ENCODE data around the gene ABCB8. TPM values are rescaled to one million over a fixed set of nuclear protein-coding genes. Genes with fewer than 3 reads are reported as not detected.

ABCB8 gene
- total and polyA plus RNA-seq, 2 donors (not counting 3 experiments of a cell fraction or from before 2014, with no cell fraction given), result 38.0 to 46.3 TPM

DNA sequence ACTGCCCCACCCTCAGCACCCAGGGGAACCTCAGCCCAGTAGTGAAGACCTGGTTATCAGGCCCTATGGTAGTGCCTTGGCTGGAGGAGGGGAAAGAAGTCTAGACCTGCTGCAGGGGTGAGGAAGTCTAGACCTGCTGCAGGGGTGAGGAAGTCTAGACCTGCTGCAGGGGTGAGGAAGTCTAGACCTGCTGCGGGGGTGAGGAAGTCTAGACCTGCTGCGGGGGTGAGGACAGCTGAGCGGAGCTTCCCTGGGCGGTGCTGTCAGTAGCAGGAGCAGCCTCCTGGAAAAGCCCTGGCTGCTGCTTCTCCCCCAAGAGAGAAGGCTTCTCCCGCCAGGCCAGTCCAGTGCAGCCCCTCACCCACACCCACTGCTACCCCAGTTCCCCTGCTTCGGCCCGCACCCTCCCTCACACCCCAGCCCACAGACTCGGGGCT, 31.2 kb upstream of the ABCB8 start:
- Histone ChIP-seq H3K9me1 (replicated peaks; ENCODE audit: control insufficient read depth, extremely low read depth, insufficient read depth, low read length) (no peaks in the 10 kb centered on the region), H4K20me1 (replicated peaks; ENCODE audit: control insufficient read depth, extremely low read depth, insufficient read depth, low read length) (no peaks in the 10 kb centered on the region), H3K4me3 (replicated peaks in 1 of 3; ENCODE audit: insufficient read depth in 1 of 3, low read depth in 1 of 3, low read length in 3 of 3) (no peak overlapping the region), H3K79me2 (ENCODE audit: control insufficient read depth, insufficient read depth, low read length) (peaks cover 7% of the 10 kb centered on the region), H3K9me3 (replicated peaks; ENCODE audit: control insufficient read depth, insufficient read depth, low read length) (no peaks in the 10 kb centered on the region), H3K4me2 (ENCODE audit: insufficient read depth, low read length) (no peak overlapping the region), H3K4me1 (ENCODE audit: control insufficient read depth, extremely low read depth, insufficient read depth, low read length) (peaks cover 27% of the 10 kb centered on the region), H2AFZ (ENCODE audit: low read depth, low read length) (no peak overlapping the region), H3K9ac (replicated peaks; ENCODE audit: extremely low read depth, insufficient read depth, low read length) (no peak overlapping the region), H3K27ac (ENCODE audit: insufficient read depth, low read depth, low read length) (no peak overlapping the region), H3K36me3 (ENCODE audit: control insufficient read depth in 2 of 2, extremely low read depth in 1 of 2, insufficient read depth in 2 of 2, low read length in 2 of 2) (peaks cover 0 to 34% of the 10 kb centered on the region in 2 experiments), H3K27me3 (ENCODE audit: control insufficient read depth in 2 of 2, insufficient read depth in 2 of 2, low read length in 2 of 2) (no peaks in the 10 kb centered on the region)
- intact Hi-C loops (cut with micrococcal nuclease), result no loop called here
- dilution Hi-C loops (cut with MboI; ENCODE audit: extremely low pct_ligation_motif_present, low sequenced_read_pairs), result no loop called here
- TF ChIP-seq MYC (IDR thresholded peaks at IDR 0.05; ENCODE audit: low read depth, low read length) (no peak), EZH2 (IDR thresholded peaks at IDR 0.05; ENCODE audit: borderline replicate concordance, low read depth, low read length, severe bottlenecking) (no peak), POLR2AphosphoS5 (IDR thresholded peaks at IDR 0.05; ENCODE audit: insufficient read depth, low read depth, low read length) (no peak), JUN (IDR thresholded peaks at IDR 0.05; ENCODE audit: borderline replicate concordance, insufficient read depth, insufficient read length, low read depth) (no peak), GATA2 (IDR thresholded peaks at IDR 0.05; ENCODE audit: insufficient read depth, insufficient read length, low read depth, low read length) (no peak), MAX (IDR thresholded peaks at IDR 0.05; ENCODE audit: insufficient read depth, insufficient read length) (no peak), POLR2A (IDR thresholded peaks at IDR 0.05; ENCODE audit: low read depth, low read length) (no peak), FOS (IDR thresholded peaks at IDR 0.05; ENCODE audit: borderline replicate concordance, insufficient read depth, low read length) (no peak)
- TF ChIP-seq, protein P1, sequence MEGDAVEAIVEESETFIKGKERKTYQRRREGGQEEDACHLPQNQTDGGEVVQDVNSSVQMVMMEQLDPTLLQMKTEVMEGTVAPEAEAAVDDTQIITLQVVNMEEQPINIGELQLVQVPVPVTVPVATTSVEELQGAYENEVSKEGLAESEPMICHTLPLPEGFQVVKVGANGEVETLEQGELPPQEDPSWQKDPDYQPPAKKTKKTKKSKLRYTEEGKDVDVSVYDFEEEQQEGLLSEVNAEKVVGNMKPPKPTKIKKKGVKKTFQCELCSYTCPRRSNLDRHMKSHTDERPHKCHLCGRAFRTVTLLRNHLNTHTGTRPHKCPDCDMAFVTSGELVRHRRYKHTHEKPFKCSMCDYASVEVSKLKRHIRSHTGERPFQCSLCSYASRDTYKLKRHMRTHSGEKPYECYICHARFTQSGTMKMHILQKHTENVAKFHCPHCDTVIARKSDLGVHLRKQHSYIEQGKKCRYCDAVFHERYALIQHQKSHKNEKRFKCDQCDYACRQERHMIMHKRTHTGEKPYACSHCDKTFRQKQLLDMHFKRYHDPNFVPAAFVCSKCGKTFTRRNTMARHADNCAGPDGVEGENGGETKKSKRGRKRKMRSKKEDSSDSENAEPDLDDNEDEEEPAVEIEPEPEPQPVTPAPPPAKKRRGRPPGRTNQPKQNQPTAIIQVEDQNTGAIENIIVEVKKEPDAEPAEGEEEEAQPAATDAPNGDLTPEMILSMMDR (IDR thresholded peaks at IDR 0.05; ENCODE audit: extremely low read depth in 1 of 2, insufficient read depth in 1 of 2, low read depth in 1 of 2, low read length in 2 of 2), result no peak
- CTCF ChIA-PET, result interaction anchor here (1.0 to 2.3 kb wide), 3 partner anchors 8 to 11 kb away, joined by 3 to 10 read pairs (median 5); no protein-coding TSS in a partner anchor
- DNase-seq (ENCODE audit: low read depth, low spot score) (no peak), FAIRE-seq (no peak)
- no TSS peak for BruUV-seq (replicated peaks)
- POLR2A ChIA-PET, result no interaction called here

All from endothelial cell of umbilical vein (primary cell).